Anterior cingulate cortex (tissue), 58 donors: ENCODE measurements around the gene ANGPTL2.

ENCODE experiments used
- DNase-seq, 58 donors: peaks; one replicate each; lab custom pipeline; 2025; lab: John Stamatoyannopoulos, UW

ANGPTL2 gene

GRCh38 chr9:127081250-127082185 lies 40.9 kb downstream of the ANGPTL2 start:
- no peak for DNase-seq

GRCh38 chr9:127079446-127080140 lies 42.8 kb downstream of the ANGPTL2 start:
- DNase-seq, result no peak

- no peak for DNase-seq
Measured at GRCh38 chr9:127078988-127079387, 43.4 kb downstream of the ANGPTL2 start.

GRCh38 chr9:127078336-127078735 lies 44.1 kb downstream of the ANGPTL2 start:
- no peak for DNase-seq

- DNase-seq, result no peak
Measured at GRCh38 chr9:127077644-127077946, 44.8 kb downstream of the ANGPTL2 start.

- peak in 1 of 58 donors; percentile 51 for DNase-seq
Measured at GRCh38 chr9:127076860-127077643, 45.4 kb downstream of the ANGPTL2 start.

- no peak for DNase-seq
Measured at GRCh38 chr9:127075624-127076372, 46.6 kb downstream of the ANGPTL2 start.

GRCh38 chr9:127074561-127075548 lies 47.6 kb downstream of the ANGPTL2 start:
- peak in 24 of 58 donors; percentile 19 to 75 (median 46) for DNase-seq

GRCh38 chr9:127067603-127068220 lies 54.7 kb downstream of the ANGPTL2 start:
- no peak for DNase-seq

GRCh38 chr9:127066851-127067136 lies 55.6 kb downstream of the ANGPTL2 start:
- DNase-seq, result no peak

- DNase-seq, result no peak
Measured at GRCh38 chr9:127066060-127066850, 56.2 kb downstream of the ANGPTL2 start.

GRCh38 chr9:127065592-127065991 lies 56.8 kb downstream of the ANGPTL2 start:
- no peak for DNase-seq

GRCh38 chr9:127064335-127064734 lies 58.1 kb downstream of the ANGPTL2 start:
- DNase-seq, result no peak

- DNase-seq, result no peak
Measured at GRCh38 chr9:127061411-127061810, 61.0 kb downstream of the ANGPTL2 start.

- DNase-seq, result no peak
Measured at GRCh38 chr9:127059765-127060361, 62.6 kb downstream of the ANGPTL2 start.

GRCh38 chr9:127059030-127059429 lies 63.4 kb downstream of the ANGPTL2 start:
- no peak for DNase-seq

GRCh38 chr9:127058645-127059021 lies 63.8 kb downstream of the ANGPTL2 start:
- DNase-seq, result no peak
